Glomerular endothelial cell (primary cell): Measurements from ENCODE around the gene RGS10. TPM values are rescaled to one million over a fixed set of nuclear protein-coding genes. Genes with fewer than 3 reads are reported as not detected.
"Not testable (repeated sequence)": the region's sequence is repeated elsewhere in the genome, so short reads cannot be mapped to it uniquely, and the experiment has no call there.

Experiments used
- DNase-seq: peaks from one replicate; pipeline ENCODE4 v3.0.0-alpha.2; 2011; ENCODE audit warnings: low read depth, low spot score; ENCODE audit errors: extremely low read depth
- total RNA-seq: library from RNA; depleted of rRNA; stranded (reverse); fragments of >200 nt; gene quantifications from 2 replicates; pipeline ENCODE4 v1.2.3, GENCODE V29; 2015

The RGS10 gene
- total RNA-seq, 1 donor from 2014 or later: 50.2 TPM

DNA sequence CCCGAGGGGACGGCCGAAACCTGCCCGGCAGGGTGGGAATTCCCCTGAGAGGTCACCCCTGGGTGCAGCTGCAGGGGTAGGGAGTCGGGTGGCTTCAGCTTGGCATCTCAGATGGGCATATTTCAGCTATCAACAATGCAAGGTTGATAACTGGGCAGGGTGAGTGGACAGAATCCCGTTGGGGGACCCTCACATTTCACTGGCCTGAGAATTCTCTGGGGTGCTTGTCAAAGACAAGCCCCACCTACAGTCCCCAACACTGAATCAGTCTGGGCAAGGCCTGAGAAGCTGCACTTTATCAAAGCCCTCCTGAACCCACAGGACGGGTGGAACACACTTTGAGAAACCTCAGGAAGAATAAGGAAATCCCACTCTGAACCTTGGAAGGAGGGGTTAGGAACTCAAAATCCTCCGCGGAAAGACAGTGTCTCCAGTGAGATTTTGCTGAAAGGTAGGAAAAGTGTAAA, 3.1 kb downstream of the RGS10 start:
- no peak for DNase-seq

DNA sequence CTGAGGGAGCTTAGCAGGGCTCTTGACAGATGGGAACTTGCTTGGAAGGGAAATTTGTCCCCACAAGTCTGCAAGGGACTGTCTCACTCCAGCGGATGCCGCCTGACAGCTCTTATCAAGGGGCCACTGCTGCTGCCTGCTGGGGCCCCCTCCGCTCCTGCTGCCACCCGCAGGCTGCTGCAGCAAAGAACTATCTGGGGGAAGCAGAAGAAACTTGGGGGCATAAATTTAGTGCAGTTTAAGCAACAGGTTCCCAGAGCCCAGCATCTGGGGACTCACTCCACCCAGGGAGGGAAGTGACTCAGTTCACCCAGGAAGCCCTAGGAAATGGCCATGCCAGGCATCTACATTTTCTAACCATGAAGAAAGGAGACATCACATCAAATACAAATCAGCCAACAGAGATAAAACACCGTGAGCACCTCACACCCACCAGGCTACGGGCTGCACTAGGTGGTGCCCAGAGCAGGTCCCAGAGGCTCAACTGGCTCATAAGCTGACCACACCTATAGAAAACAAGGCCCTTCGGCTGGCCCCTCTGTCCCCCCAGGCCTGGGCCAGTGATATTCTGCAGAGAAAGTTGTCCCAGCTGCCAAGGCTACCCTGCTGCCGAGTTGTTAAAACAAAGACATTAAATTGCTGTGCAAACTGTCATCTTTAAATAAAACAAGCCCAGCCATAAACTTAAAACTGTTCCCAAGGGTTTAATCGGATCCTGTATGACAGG, 3.7 kb downstream of the RGS10 start:
- DNase-seq: no peak

DNA sequence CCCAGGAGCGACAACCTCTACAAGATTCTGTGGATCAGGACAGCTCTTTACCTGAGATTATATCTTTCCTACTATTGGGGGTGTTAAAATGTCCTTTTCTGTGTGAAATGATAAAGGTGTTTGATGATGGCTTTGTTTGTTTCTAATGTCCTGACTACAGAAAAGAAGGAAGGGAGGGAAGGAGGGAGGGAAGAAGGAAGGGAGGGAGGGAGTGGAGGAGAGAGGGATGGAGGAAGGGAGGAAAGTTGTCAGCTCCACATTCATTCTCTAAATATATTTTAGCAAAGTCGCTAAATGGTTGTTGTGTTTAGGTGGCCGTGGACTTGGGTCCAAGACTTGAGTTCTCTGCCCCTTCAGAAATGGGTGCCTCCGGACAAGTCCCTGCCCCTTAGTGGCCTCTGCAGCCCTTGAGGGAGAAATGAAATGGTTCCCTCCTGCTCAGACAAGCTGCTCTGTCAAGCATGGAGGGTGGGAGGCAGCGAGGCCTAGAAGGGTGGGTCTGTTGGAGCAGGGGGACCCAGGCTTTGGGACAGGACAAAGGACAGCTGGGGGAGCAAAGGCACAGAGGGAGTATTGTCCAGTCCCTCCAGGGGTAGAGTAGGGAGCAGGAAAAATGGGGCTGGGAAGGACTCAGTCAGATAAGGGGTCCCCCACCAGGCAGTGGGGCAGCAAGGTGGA, 4.4 kb downstream of the RGS10 start:
- no peak for DNase-seq

- no peak for DNase-seq
Observed at GRCh38 chr10:119536508-119537025, 6.0 kb downstream of the RGS10 start.

DNA sequence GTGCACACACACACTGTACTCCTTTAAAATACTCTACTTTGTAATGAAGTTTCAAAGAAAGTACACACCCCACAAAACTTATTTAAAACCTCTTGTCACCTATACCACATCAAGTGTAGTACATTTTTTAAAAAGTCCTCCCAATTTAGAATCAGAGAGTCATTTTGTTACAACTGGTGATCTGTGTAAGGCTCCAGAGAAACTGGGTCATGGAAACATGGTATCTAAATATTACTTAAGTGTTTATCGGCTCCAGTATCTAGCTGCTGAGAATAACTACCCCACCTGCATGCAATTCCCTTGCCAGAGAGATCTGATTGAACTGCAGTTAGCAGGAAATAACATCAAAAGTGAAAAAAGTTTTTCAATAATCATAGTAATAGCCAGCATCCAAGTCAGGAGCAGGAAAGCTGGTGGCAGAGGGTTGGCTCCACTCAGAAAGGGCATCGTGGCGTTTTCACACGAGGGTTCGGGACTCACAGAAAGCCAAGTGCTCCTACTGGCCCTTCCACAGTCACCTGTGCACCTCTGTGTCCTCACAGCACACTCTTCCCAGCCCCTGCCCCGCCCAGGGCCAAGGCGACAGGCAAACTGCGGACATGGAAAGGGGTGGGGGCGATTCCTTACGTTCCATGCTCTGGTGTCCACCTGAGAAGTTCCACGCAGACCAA, 6.5 kb downstream of the RGS10 start:
- DNase-seq: no peak

DNA sequence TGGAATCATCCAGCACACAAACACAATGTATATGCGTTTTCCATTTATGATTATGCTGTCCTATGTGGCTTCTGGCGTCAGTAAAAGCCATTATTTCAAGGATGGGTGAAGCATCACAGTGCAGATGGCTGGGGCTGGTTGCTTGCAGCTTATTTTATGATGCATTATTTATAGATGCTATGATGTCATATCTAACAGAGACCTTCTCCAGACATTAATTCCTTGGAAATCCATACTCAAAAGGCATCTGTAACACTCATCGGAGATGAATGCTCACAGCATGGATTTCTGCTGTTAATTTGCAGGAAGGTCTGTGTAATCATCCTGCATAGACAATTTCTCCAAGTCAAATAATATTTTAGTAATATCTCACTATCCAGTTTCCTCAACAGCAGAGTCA, 7.2 kb downstream of the RGS10 start:
- no peak for DNase-seq

GRCh38 chr10:119533473-119533872, 9.0 kb downstream of the RGS10 start:
- no peak for DNase-seq

- DNase-seq: not testable (repeated sequence)
Observed at GRCh38 chr10:119532791-119533190, 9.7 kb downstream of the RGS10 start.

GRCh38 chr10:119532251-119532650, 10.3 kb downstream of the RGS10 start:
- DNase-seq: not testable (repeated sequence)

- no peak for DNase-seq
Observed at GRCh38 chr10:119531067-119531466, 11.5 kb downstream of the RGS10 start.

GRCh38 chr10:119528663-119529237, 13.8 kb downstream of the RGS10 start:
- not testable (repeated sequence) for DNase-seq

DNA sequence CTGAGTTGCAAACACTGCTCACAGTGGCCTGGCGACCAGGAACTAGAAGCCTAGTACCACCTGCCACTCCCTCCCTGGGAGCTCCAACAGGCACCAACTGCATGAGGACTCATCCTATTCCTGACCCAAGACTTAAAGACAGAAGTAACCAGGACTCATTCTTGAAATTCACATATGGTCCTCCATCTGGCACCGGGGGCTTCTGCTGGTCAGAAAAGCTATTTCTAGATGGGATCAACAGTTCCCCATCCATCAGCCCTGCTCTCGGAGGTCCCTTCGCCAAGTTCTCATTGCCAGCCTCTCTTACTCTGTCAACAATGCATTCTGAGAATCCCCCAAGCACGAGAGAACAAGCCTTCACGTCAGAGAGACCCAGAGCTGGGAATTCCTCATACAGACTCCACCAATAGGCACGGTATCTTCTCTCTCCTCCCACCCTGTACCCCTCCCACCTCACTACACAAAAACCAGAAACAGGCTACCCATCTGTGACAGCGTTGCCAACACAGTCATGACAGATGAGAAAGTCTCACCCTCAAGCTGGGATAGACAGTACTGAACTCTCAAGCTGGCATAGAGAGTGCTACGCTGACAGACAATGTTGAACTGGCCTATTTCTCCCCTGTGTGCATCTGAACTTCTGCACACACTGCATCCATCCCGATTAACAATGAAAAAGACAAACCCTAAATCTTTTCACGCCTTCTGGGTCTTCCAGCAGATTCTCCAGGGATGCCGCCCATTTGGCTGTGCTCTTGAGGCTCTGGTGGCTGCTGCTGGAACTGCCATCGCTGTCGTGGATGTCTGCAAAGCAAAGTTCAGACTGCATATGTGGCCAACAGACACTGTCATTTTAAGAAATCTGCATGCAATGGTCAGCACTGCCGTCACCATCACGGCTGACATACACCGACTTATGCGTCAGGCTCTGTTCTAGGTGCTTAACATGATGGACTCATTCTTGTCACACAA, 15.6 kb downstream of the RGS10 start:
- DNase-seq: no peak

- DNase-seq: no peak
Observed at GRCh38 chr10:119526149-119526548, 16.4 kb downstream of the RGS10 start.

DNA sequence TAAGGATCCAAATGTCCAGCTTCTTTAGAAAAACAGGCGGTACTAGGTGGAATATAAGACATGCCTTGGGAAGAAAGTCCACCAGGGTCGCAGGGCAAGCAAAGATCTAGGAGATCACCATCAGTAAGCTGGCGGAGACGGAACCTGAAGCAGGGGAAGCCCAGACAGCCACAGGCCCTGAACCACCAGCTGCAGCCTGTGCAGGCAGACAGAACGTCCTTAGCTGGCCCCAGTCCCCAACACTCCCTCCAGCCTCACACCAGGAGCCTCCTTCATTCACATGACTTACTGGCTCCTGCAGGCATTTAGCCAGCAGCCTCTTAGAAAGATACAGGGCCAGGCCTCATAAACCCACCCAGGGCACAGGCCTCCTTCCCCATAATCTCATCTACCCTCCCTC, 17.4 kb downstream of the RGS10 start:
- no peak for DNase-seq

- no peak for DNase-seq
Observed at GRCh38 chr10:119524720-119525070, 17.8 kb downstream of the RGS10 start.

DNA sequence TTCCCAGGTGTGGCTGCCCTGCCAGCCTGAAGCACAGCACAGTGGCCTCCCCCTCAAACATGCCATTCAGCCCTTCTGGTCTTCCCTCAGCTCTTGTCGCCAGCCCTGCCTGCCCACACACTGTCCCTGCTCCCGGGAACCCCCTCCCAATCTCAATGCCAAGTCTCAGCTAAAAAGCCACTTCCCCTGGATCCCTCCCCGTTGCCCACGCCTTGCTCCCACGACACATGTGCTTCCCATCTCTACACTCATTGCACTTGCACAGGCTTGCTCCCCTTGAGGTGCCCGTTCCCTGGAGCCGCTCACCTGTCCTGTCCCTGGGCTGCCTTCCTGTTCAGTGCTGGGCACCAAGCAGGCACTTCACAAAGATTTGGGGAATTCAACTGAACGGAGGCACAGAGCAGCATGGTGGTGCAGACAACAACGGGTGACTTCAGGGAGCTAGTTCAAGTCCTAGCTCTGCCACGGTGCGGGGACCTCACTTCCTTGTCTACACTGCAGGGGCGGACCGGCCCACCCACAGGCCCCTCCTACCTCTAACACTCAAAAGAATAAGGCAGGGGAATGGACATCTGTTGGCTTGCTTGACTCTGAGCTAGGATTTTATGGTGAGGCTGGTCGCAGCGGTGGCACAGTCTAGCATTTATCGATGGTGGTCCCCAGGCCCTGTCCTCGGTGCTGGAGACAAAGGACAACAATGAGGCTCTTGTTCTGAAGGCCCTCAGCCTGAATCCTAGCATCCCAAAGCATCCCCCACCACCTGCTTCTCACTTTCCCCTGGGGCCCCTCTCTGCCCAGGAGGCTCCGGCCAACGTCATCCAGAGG, 18.4 kb downstream of the RGS10 start:
- no peak for DNase-seq

DNA sequence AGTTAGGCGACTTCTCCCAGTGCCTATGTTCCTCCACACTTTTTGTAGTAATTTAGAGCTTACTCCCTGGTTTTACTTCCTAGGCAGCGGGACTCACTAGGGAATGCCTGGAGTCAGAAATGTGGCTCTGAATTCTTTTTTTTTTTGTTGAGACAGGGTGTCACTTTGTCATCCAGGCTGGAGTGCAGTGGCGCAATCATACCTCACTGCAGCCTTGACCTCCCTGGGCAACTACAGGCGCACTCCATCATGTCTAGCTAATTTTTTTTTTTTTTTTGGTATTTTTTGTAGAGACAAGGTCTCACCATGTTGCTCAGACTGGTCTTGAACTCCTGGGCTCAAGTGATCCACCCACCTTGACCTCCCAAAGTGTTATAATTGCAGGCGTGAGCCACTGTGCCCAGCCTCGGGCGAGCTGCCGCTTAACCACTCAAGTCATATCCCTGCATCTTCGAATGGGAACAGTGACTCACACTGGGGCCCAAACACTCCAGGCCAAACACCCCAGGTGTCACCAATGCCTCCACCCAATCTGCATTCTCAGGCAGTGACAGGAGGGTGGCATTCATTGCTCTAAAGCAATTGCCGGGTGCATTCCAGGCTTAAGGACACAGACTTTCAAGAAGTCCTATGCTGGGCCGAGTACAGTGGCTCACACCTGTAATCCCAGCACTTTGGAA, 19.6 kb downstream of the RGS10 start:
- no peak for DNase-seq

- DNase-seq: no peak
Observed at GRCh38 chr10:119521443-119522204, 20.9 kb downstream of the RGS10 start.
